ENCODE data around the gene CEP83. TPM values are rescaled to one million over a fixed set of nuclear protein-coding genes. Genes with fewer than 3 reads are reported as not detected.

The CEP83 gene
- total and polyA plus RNA-seq, 4 donors = 3.9 to 17.1 (median 11.0) TPM

- Histone ChIP-seq H3K27me3 (ENCODE audit: control insufficient read depth in 1 of 2, insufficient read depth in 2 of 2, low read length in 1 of 2) (no peaks in the 10 kb centered on the region), H3K4me3 (ENCODE audit: low read length in 2 of 2) (peak overlapping the region in 1 of 2 donors; percentile 69), H3K36me3 (ENCODE audit: control insufficient read depth in 1 of 2, insufficient read depth in 2 of 2, low read length in 1 of 2) (no peaks in the 10 kb centered on the region), H3K9me3 (ENCODE audit: control insufficient read depth, low read length) (no peaks in the 10 kb centered on the region), H3K4me1 (ENCODE audit: control insufficient read depth in 1 of 2, insufficient read depth in 2 of 2, low read length in 2 of 2) (no peaks in the 10 kb centered on the region), H3K27ac (ENCODE audit: low read depth in 1 of 2, low read length in 2 of 2) (peak overlapping the region; percentile 19 to 74)
- WGBS, 2 donors = 52 to 72% methylated on average over 14 of the region's 14 CpGs
- intact Hi-C loops (cut with DNase I) = loop anchor here (5.0 to 10.0 kb wide), 2 partner anchors 39 to 192 kb away; partner anchors contain the start of gene CEP83 (in 1 of the 2)
- ATAC-seq (ENCODE audit: low FRiP score) (no peak), DNase-seq (peak in 1 of 2 donors; percentile 64)
Observed at GRCh38 chr12:94263011-94263811, 196.5 kb downstream of the CEP83 start.

GRCh38 chr12:94262228-94263010 is 197.2 kb downstream of the CEP83 start:
- peak overlapping the region; percentile 69 to 70 for H3K4me3 ChIP-seq (ENCODE audit: low read length in 2 of 2)
- H3K27ac ChIP-seq (ENCODE audit: low read depth in 1 of 2, low read length in 2 of 2) = peak overlapping the region; percentile 19 to 74
- intact Hi-C loops (cut with DNase I) = loop anchor here (5.0 to 10.0 kb wide), 2 partner anchors 40 to 192 kb away; partner anchors contain the start of gene CEP83 (in 1 of the 2)
- no peaks in the 10 kb centered on the region for H3K9me3 ChIP-seq (ENCODE audit: control insufficient read depth, low read length)
- peak; percentile 92 to 95 for DNase-seq
- H3K27me3 ChIP-seq (ENCODE audit: control insufficient read depth in 1 of 2, insufficient read depth in 2 of 2, low read length in 1 of 2) = no peaks in the 10 kb centered on the region
- H3K4me1 ChIP-seq (ENCODE audit: control insufficient read depth in 1 of 2, insufficient read depth in 2 of 2, low read length in 2 of 2) = no peaks in the 10 kb centered on the region
- no peaks in the 10 kb centered on the region for H3K36me3 ChIP-seq (ENCODE audit: control insufficient read depth in 1 of 2, insufficient read depth in 2 of 2, low read length in 1 of 2)
- WGBS, 2 donors = 1 to 2% methylated on average over 17 of the region's 17 CpGs
- ATAC-seq (ENCODE audit: low FRiP score) = peak; percentile 89

- peak overlapping the region in 1 of 2 donors; percentile 11 for H3K27ac ChIP-seq (ENCODE audit: low read depth in 1 of 2, low read length in 2 of 2)
- peak overlapping the region; percentile 23 to 69 for H3K4me3 ChIP-seq (ENCODE audit: low read length in 2 of 2)
- no peaks in the 10 kb centered on the region for H3K9me3 ChIP-seq (ENCODE audit: control insufficient read depth, low read length)
- no peaks in the 10 kb centered on the region for H3K4me1 ChIP-seq (ENCODE audit: control insufficient read depth in 1 of 2, insufficient read depth in 2 of 2, low read length in 2 of 2)
- H3K27me3 ChIP-seq (ENCODE audit: control insufficient read depth in 1 of 2, insufficient read depth in 2 of 2, low read length in 1 of 2) = no peaks in the 10 kb centered on the region
- no peak for DNase-seq
- intact Hi-C loops (cut with DNase I) = loop anchor here (5.0 to 10.0 kb wide), 2 partner anchors 41 to 193 kb away; partner anchors contain the start of gene CEP83 (in 1 of the 2)
- H3K36me3 ChIP-seq (ENCODE audit: control insufficient read depth in 1 of 2, insufficient read depth in 2 of 2, low read length in 1 of 2) = no peaks in the 10 kb centered on the region
- peak; percentile 19 for ATAC-seq (ENCODE audit: low FRiP score)
- 7 to 18% methylated on average over 3 of the region's 3 CpGs for WGBS, 2 donors
Observed at GRCh38 chr12:94261786-94262185, 197.9 kb downstream of the CEP83 start.

- Histone ChIP-seq H3K4me3 (ENCODE audit: low read length in 2 of 2) (no peak overlapping the region), H3K36me3 (ENCODE audit: control insufficient read depth in 1 of 2, insufficient read depth in 2 of 2, low read length in 1 of 2) (no peaks in the 10 kb centered on the region), H3K27ac (ENCODE audit: low read depth in 1 of 2, low read length in 2 of 2) (no peak overlapping the region), H3K9me3 (ENCODE audit: control insufficient read depth, low read length) (no peaks in the 10 kb centered on the region), H3K27me3 (ENCODE audit: control insufficient read depth in 1 of 2, insufficient read depth in 2 of 2, low read length in 1 of 2) (no peaks in the 10 kb centered on the region), H3K4me1 (ENCODE audit: control insufficient read depth in 1 of 2, insufficient read depth in 2 of 2, low read length in 2 of 2) (no peaks in the 10 kb centered on the region)
- ATAC-seq (ENCODE audit: low FRiP score) = no peak
- no peak for DNase-seq
- 91 to 94% methylated on average over 2 of the region's 2 CpGs for WGBS, 2 donors
- intact Hi-C loops (cut with DNase I) = loop anchor here (5.0 to 10.0 kb wide), 2 partner anchors 41 to 194 kb away; partner anchors contain the start of gene CEP83 (in 1 of the 2)
Observed at GRCh38 chr12:94261119-94261518, 198.5 kb downstream of the CEP83 start.

GRCh38 chr12:94260717-94261116 is 198.9 kb downstream of the CEP83 start:
- H3K27ac ChIP-seq (ENCODE audit: low read depth in 1 of 2, low read length in 2 of 2) = no peak overlapping the region
- H3K9me3 ChIP-seq (ENCODE audit: control insufficient read depth, low read length) = no peaks in the 10 kb centered on the region
- H3K4me3 ChIP-seq (ENCODE audit: low read length in 2 of 2) = no peak overlapping the region
- H3K27me3 ChIP-seq (ENCODE audit: control insufficient read depth in 1 of 2, insufficient read depth in 2 of 2, low read length in 1 of 2) = no peaks in the 10 kb centered on the region
- WGBS, 2 donors = 68 to 72% methylated on average over 13 of the region's 13 CpGs
- intact Hi-C loops (cut with DNase I) = loop anchor here (5.0 to 10.0 kb wide), 2 partner anchors 42 to 194 kb away; partner anchors contain the start of gene CEP83 (in 1 of the 2)
- DNase-seq (no peak), ATAC-seq (ENCODE audit: low FRiP score) (no peak)
- H3K4me1 ChIP-seq (ENCODE audit: control insufficient read depth in 1 of 2, insufficient read depth in 2 of 2, low read length in 2 of 2) = no peaks in the 10 kb centered on the region
- H3K36me3 ChIP-seq (ENCODE audit: control insufficient read depth in 1 of 2, insufficient read depth in 2 of 2, low read length in 1 of 2) = no peaks in the 10 kb centered on the region

- DNase-seq (no peak), ATAC-seq (ENCODE audit: low FRiP score) (no peak)
- 92 to 98% methylated on average over 3 of the region's 3 CpGs for WGBS, 2 donors
- H3K36me3 ChIP-seq (ENCODE audit: control insufficient read depth in 1 of 2, insufficient read depth in 2 of 2, low read length in 1 of 2) = no peaks in the 10 kb centered on the region
- no peaks in the 10 kb centered on the region for H3K27me3 ChIP-seq (ENCODE audit: control insufficient read depth in 1 of 2, insufficient read depth in 2 of 2, low read length in 1 of 2)
- no peak overlapping the region for H3K27ac ChIP-seq (ENCODE audit: low read depth in 1 of 2, low read length in 2 of 2)
- no peaks in the 10 kb centered on the region for H3K9me3 ChIP-seq (ENCODE audit: control insufficient read depth, low read length)
- intact Hi-C loops (cut with DNase I) = loop anchor here (5.0 to 10.0 kb wide), 2 partner anchors 42 to 195 kb away; partner anchors contain the start of gene CEP83 (in 1 of the 2)
- H3K4me1 ChIP-seq (ENCODE audit: control insufficient read depth in 1 of 2, insufficient read depth in 2 of 2, low read length in 2 of 2) = no peaks in the 10 kb centered on the region
- no peak overlapping the region for H3K4me3 ChIP-seq (ENCODE audit: low read length in 2 of 2)
Observed at GRCh38 chr12:94260017-94260416, 199.7 kb downstream of the CEP83 start.

GRCh38 chr12:94258593-94258992 is 201.1 kb downstream of the CEP83 start:
- Histone ChIP-seq H3K4me3 (ENCODE audit: low read length in 2 of 2) (no peak overlapping the region), H3K27me3 (ENCODE audit: control insufficient read depth in 1 of 2, insufficient read depth in 2 of 2, low read length in 1 of 2) (no peaks in the 10 kb centered on the region), H3K36me3 (ENCODE audit: control insufficient read depth in 1 of 2, insufficient read depth in 2 of 2, low read length in 1 of 2) (no peaks in the 10 kb centered on the region), H3K4me1 (ENCODE audit: control insufficient read depth in 1 of 2, insufficient read depth in 2 of 2, low read length in 2 of 2) (no peaks in the 10 kb centered on the region), H3K27ac (ENCODE audit: low read depth in 1 of 2, low read length in 2 of 2) (no peak overlapping the region), H3K9me3 (ENCODE audit: control insufficient read depth, low read length) (no peaks in the 10 kb centered on the region)
- WGBS, 2 donors = 76 to 88% methylated on average over 2 of the region's 2 CpGs
- no peak for DNase-seq
- no peak for ATAC-seq (ENCODE audit: low FRiP score)
- intact Hi-C loops (cut with DNase I) = no loop called here
